IgD-negative memory B cell (primary cell): ENCODE data around the gene FKRP. TPM values are rescaled to one million over a fixed set of nuclear protein-coding genes. Genes with fewer than 3 reads are reported as not detected.

ENCODE experiments used
- H3K27ac Mint-ChIP-seq, 3 donors: one replicate each; pipeline ENCODE4 v1.8.0; 2020 to 2022; ENCODE audit warnings: mild to moderate bottlenecking in 3 of 3, mixed read lengths in 3 of 3, moderate library complexity in 1 of 3
- H3K27me3 Mint-ChIP-seq: one replicate; pipeline ENCODE4 v1.8.0; 2021; ENCODE audit warnings: mixed read lengths
- H3K36me3 Mint-ChIP-seq: one replicate; pipeline ENCODE4 v1.8.0; 2020; ENCODE audit warnings: mild to moderate bottlenecking, mixed read lengths
- H3K4me1 Mint-ChIP-seq, 3 donors: one replicate each; pipeline ENCODE4 v1.8.0; 2020 to 2022; ENCODE audit warnings: mixed read lengths in 3 of 3, mild to moderate bottlenecking in 1 of 3
- H3K4me3 Mint-ChIP-seq, 4 donors: one replicate each; pipeline ENCODE4 v1.8.0; 2020 to 2022; ENCODE audit warnings: mild to moderate bottlenecking in 4 of 4, mixed read lengths in 4 of 4, moderate library complexity in 3 of 4
- H3K9me3 Mint-ChIP-seq, 3 donors: one replicate each; pipeline ENCODE4 v1.8.0; 2020 to 2021; ENCODE audit warnings: mixed read lengths in 3 of 3, mild to moderate bottlenecking in 1 of 3
- polyA plus RNA-seq: library from polyadenylated mRNA; unstranded; fragments of 300-500 nt; fragmentation: Illumina TruSeq; gene quantifications from one replicate; pipeline ENCODE4 v1.2.3, GENCODE V29; 2021

The FKRP gene
- polyA plus RNA-seq, 1 donor from 2014 or later, result 5.9 TPM

DNA sequence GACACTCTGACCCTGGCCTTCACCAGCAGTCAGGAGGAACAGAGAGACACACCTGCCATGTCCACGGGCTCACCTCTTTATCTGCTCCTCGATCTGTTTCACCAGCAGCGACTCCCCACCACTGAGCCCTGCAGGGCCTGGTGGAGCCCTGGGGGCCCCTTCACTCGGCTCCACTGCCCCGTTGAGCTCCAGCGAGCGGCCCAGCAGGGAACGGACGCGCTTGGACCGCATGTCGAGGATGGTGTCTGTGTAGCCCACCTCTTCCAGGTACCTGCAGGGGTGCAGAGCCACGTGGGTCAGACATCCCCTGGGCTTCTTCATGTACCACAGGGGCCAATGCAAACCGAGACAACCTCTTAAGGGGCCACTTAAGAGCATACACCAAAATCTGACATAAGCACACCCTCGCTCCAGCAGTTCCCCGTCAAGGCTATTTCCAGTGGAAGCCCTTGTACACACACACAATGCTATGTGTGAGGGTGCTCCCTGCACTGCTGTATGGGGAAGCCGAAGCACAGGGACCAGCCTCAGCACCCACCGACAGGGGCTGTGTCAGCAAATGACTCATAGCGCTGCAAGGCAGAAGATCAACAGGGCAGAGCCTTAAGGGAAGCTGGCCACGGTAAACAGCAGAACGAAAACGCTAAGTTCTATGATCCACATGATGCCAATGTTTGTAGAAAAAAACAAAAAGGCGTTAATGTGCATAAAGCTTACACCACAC, 12.7 kb upstream of the FKRP start:
- no peaks in the 10 kb centered on the region for H3K27me3 Mint-ChIP-seq
- peaks cover 11 to 15% (median 11%) of the 10 kb centered on the region in 3 donors for H3K4me1 Mint-ChIP-seq
- H3K36me3 Mint-ChIP-seq, result peaks cover 5% of the 10 kb centered on the region
- no peak overlapping the region for H3K4me3 Mint-ChIP-seq
- no peak overlapping the region for H3K27ac Mint-ChIP-seq
- H3K9me3 Mint-ChIP-seq, result no peaks in the 10 kb centered on the region

DNA sequence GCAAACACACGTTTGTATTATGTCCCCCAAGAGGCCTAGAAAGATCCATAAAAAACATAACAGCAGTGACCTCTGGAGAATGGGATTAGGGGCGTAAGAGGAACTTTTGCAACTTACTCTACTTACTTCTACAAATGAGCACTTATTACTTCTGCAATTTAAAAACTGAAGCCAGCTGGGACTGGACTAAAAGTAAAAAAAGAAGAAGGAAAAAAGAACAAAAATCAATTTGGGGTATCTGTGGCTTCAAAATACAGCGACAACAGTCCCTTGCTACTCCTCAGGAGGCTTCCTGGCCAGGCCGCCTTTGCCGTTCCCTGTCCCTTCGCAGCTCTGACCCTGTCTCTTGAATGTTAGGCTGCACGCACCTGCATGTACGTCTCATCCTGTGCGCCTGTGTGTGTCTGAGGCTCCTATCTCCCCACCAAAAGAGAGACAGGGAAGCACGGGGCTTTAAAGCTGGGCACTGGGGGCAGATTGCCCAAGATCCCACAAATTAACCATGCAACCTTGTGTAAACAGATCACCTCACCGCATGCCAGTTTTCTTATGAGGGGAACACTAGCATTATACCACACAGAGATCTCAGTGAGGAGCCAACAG, 12.1 kb upstream of the FKRP start:
- H3K27ac Mint-ChIP-seq, result no peak overlapping the region
- H3K27me3 Mint-ChIP-seq, result no peaks in the 10 kb centered on the region
- peaks cover 7 to 11% (median 8%) of the 10 kb centered on the region in 3 donors for H3K4me1 Mint-ChIP-seq
- H3K36me3 Mint-ChIP-seq, result peaks cover 2% of the 10 kb centered on the region
- H3K4me3 Mint-ChIP-seq, result no peak overlapping the region
- H3K9me3 Mint-ChIP-seq, result no peaks in the 10 kb centered on the region

DNA sequence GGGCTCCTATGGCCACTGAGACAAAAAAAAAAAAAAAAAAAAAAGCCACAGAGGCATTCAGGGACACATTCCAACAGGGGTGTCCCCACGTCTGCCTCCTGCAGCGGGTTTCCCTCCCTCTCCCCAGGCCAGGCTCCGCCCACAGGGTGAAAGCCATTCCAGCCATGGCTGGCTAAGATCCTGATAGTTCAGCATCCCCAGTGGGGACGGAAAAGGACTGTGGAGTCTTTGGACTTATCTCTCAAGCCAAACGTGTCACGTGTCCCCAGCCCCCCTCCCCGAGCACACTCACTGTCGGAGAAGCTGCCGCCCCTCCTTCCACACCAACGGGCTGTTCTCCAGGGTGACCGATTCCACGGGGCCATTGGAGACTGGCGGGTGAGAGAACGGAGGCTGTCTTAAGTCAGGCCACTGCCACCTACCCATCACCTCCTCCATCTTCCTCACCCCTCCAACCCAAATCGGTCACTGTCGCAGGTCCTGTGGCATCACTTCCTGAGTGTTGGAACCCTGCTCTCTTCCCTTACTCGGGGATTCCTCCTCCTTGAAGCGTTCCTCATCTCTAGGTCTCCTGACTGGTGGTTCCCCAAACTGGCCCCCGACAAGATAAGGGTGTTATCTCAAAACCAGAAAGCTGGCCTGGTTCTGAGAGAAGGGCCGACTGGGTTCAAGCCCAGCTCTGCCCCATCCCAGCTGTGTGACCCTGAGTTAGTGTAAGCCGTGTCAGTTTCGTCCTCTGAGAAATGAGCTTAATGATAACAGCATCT, 9.1 kb upstream of the FKRP start:
- no peaks in the 10 kb centered on the region for H3K9me3 Mint-ChIP-seq
- H3K4me1 Mint-ChIP-seq, result peaks cover 3 to 14% (median 8%) of the 10 kb centered on the region in 3 donors
- peaks cover 1% of the 10 kb centered on the region for H3K36me3 Mint-ChIP-seq
- no peak overlapping the region for H3K4me3 Mint-ChIP-seq
- H3K27ac Mint-ChIP-seq, result no peak overlapping the region
- H3K27me3 Mint-ChIP-seq, result no peaks in the 10 kb centered on the region

DNA sequence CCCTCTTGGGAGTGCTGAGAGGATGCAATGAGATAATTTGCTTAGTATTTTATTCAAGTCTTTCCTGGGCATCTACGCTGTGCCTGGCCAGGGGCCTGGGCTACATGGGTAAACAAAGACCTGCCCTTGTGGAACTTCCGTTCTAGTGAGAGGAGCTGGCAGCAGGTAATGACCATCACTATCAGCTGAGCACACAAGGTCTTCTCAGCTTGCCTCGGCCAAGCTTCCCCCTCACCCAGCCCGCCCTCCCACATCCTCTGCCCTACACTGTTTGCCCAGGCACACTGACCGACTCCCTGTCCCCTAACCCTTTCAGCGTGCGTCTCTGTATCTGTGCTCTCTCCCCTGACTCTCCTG, 8.6 kb upstream of the FKRP start:
- peaks cover 1% of the 10 kb centered on the region for H3K36me3 Mint-ChIP-seq
- no peak overlapping the region for H3K4me3 Mint-ChIP-seq
- peaks cover 7 to 19% (median 14%) of the 10 kb centered on the region in 3 donors for H3K4me1 Mint-ChIP-seq
- H3K27ac Mint-ChIP-seq, result no peak overlapping the region
- H3K9me3 Mint-ChIP-seq, result no peaks in the 10 kb centered on the region
- no peaks in the 10 kb centered on the region for H3K27me3 Mint-ChIP-seq

DNA sequence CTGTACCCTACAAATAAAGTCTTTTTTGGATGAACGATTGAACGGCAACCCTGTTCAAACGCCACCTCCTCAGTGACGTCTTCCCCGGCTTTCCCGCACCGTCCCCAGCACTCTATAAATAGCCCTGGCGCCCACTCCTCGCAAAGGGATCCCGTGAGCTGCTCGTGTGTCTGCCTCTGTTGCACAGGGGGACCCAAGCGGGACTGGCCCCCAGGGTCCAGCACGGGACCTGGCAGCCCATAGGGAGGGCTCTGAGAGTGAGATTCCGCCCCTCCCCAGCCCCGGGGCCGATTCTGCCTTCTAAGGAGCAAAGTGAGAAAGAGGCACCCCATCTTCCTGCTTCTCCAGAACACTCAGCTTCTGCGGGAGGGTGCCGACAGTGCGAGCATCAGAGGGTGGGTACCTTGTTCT, 8.1 kb upstream of the FKRP start:
- peaks cover 12 to 21% (median 16%) of the 10 kb centered on the region in 3 donors for H3K4me1 Mint-ChIP-seq
- H3K4me3 Mint-ChIP-seq, result no peak overlapping the region
- no peaks in the 10 kb centered on the region for H3K27me3 Mint-ChIP-seq
- H3K9me3 Mint-ChIP-seq, result no peaks in the 10 kb centered on the region
- peak overlapping the region in 1 of 3 donors; percentile 19 for H3K27ac Mint-ChIP-seq
- peaks cover 1% of the 10 kb centered on the region for H3K36me3 Mint-ChIP-seq

DNA sequence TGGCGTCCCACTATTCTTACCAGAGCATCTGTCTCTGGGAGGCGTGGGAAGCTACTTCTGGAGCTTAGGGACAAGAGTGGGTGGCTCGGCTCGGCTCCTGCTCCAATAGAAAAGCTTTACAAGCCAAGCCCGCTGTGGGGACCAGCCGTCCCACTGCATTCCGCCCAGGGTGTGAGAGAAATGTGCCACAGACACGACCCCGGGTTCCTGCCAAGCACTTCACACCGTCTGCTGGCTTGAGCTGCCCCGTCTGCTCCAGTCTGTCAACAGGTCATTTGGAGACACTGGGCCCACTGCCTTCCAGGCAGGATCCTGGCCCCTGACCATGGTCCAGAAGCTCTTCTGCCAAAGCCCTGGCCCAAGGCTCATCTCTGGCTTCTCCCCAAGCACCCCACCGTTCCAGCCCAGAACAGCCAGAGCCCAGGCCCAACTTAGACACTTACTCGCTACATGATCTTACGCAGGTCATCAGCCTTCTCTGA, 6.5 kb upstream of the FKRP start:
- Mint-ChIP-seq H3K9me3 (no peaks in the 10 kb centered on the region), H3K27ac (no peak overlapping the region), H3K4me1 (peaks cover 23 to 31% (median 26%) of the 10 kb centered on the region in 3 donors), H3K4me3 (no peak overlapping the region), H3K36me3 (peaks cover 1% of the 10 kb centered on the region), H3K27me3 (no peaks in the 10 kb centered on the region)

DNA sequence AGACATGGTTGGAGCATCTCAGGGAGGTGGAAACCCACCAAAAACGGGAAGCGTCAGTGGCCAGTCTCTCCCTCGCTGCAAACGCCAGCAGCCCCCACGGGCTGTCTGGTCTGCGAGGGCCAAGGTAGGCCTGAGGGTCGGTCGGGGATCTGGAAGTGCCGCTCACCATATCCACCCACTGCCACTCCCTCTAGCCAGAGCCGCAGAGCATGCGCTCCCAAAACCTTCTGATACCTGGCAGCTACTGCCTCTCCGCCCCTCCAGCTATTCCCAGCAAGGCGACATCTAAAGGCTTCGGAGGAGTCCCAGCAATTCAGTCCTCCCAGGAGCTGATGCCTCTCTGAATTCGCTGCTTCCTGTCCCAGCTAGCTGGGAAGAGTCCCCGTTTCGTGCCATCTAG, 4.4 kb upstream of the FKRP start:
- H3K4me3 Mint-ChIP-seq, result peak overlapping the region in 1 of 4 donors; percentile 49
- H3K27ac Mint-ChIP-seq, result peak overlapping the region in 2 of 3 donors; percentile 53 to 63
- H3K36me3 Mint-ChIP-seq, result peaks cover 1% of the 10 kb centered on the region

DNA sequence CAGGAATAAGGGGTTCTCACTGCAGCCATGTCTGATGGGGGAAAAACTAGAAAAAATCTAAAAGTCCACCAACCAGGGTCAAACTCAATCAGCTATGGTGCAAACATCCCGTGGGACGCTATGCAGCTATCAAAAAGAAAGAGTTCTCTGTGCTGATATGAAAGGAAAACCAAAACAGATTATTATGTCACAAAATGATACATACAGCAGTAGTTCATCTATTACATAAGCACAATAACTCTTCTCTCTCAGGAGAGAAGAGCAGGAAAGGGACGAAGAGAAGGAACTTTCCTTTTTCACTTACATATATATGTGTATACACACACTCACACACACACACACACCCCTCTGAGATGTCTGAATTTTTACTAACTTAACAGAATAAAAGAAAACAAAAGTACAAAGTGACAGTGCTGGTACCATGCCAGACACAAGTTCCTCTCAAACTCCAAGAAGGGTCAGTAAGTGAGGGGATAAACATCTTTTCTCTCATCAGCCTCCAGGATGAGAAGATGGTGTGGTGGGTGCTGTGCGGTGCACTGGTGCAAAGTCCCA, 2.9 kb upstream of the FKRP start:
- Mint-ChIP-seq H3K4me1 (peaks cover 38 to 48% (median 39%) of the 10 kb centered on the region in 3 donors), H3K36me3 (no peaks in the 10 kb centered on the region), H3K9me3 (no peaks in the 10 kb centered on the region), H3K4me3 (peak overlapping the region; percentile 48 to 79 (median 65)), H3K27ac (peak overlapping the region; percentile 8 to 63 (median 39)), H3K27me3 (no peaks in the 10 kb centered on the region)

More for the DNA sequence above, 4.4 kb upstream of the FKRP start:
- peaks cover 28 to 36% (median 33%) of the 10 kb centered on the region in 3 donors for H3K4me1 Mint-ChIP-seq
- H3K27me3 Mint-ChIP-seq, result no peaks in the 10 kb centered on the region
- H3K9me3 Mint-ChIP-seq, result no peaks in the 10 kb centered on the region

DNA sequence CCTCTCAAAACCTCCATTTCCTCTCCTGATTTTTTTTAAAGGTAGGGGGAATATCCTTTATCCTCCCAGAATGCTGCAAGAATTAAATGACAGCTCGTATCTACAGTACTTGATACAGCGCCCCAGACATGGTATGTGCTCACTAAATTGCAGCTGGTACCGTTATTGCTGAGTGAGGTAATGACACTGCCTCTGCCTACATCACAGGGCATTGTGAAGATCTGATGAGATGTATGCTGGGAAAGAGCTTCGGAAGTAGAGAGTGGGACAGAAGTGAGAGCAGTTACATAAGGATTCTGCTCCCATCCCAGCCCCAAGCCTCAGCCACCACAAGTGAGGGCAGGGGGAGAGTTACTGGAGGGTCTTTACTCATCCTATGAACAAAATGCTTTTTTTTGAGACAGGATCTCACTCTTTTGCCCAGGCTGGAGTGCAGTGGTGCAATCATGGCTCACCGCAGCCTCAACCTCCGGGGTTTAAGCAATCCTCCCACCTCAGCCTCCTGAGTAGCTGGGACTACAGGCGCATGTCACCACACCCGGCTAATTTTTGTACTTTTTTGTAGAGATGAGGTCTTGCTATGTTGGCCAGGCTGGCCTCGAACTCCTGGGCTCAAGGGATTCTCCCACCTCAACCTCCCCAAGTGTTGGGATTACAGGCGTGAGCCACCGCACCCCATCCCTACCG, 1.7 kb upstream of the FKRP start:
- peak overlapping the region; percentile 28 to 96 (median 83) for H3K4me3 Mint-ChIP-seq
- no peaks in the 10 kb centered on the region for H3K9me3 Mint-ChIP-seq
- peak overlapping the region in 1 of 3 donors; percentile 93 for H3K27ac Mint-ChIP-seq
- H3K4me1 Mint-ChIP-seq, result peaks cover 42 to 54% (median 42%) of the 10 kb centered on the region in 3 donors
- H3K36me3 Mint-ChIP-seq, result no peaks in the 10 kb centered on the region
- no peaks in the 10 kb centered on the region for H3K27me3 Mint-ChIP-seq

DNA sequence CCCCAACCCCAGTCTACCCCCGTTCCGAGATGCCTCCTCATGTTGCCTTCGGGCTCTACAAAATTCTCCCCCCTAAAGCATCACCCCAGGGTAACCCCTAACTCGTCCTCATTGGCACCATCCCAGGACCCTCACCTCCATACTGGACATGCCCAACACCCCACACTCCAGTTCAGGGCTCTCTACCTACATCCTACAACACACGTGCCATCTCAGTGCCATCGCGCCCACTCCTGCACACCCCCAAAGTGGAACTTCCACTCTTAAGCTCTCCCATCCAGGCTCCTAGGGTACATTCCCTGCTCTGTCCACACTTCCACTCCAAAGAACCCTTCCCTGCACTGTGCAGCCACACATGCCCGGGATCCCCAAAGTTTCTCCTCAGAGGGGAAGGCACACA, 827 bp upstream of the FKRP start:
- Mint-ChIP-seq H3K27ac (peak overlapping the region; percentile 84 to 93 (median 90)), H3K4me3 (peak overlapping the region; percentile 79 to 96 (median 91)), H3K27me3 (no peaks in the 10 kb centered on the region), H3K36me3 (no peaks in the 10 kb centered on the region), H3K4me1 (peaks cover 40 to 56% (median 42%) of the 10 kb centered on the region in 3 donors), H3K9me3 (no peaks in the 10 kb centered on the region)

DNA sequence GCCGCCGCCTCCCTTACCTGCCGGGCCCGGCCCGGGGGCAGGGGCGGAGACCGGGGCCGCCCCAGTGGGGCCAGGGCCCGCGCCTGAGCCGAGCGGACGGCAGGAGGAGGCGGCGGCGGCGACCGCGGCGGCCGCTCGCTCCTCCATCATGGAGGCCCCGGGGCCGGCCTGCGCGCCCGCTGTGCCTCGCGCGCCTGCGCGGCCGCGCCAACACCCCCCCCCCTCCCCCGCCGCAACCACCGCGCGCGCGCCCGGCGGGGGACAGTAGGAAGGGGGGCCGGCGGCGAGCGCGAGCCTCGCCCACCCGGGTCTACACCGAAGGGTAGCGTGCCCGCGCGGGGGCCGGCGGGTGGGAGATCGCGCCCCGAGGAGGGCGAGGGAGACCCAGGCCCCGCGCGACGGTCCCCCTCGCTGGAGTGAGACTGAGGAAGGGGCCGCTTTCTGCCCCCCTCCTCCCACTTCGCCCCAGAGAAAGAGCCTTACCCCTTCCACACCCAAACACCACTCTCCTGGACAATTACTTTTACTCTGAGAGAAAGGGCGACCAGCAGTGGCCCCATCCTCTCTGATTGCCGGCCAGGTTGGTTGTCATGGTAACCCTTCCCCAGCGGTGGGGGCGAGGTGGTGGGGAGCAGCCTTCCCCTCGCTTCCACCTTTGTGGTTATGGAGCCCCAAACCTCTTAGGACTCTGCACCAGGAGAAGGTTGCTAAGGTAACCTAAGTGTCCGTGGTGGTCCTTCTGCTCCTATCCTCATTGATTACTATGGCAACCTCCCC, 612 bp downstream of the FKRP start, which contains the start of gene STRN4:
TSS of gene STRN4 (minus strand) at position 170 of the 777 bp plus-strand sequence. CDS start at position 150, 20 bp downstream.
- H3K4me1 Mint-ChIP-seq, result peaks cover 44 to 46% (median 46%) of the 10 kb centered on the region in 3 donors

DNA sequence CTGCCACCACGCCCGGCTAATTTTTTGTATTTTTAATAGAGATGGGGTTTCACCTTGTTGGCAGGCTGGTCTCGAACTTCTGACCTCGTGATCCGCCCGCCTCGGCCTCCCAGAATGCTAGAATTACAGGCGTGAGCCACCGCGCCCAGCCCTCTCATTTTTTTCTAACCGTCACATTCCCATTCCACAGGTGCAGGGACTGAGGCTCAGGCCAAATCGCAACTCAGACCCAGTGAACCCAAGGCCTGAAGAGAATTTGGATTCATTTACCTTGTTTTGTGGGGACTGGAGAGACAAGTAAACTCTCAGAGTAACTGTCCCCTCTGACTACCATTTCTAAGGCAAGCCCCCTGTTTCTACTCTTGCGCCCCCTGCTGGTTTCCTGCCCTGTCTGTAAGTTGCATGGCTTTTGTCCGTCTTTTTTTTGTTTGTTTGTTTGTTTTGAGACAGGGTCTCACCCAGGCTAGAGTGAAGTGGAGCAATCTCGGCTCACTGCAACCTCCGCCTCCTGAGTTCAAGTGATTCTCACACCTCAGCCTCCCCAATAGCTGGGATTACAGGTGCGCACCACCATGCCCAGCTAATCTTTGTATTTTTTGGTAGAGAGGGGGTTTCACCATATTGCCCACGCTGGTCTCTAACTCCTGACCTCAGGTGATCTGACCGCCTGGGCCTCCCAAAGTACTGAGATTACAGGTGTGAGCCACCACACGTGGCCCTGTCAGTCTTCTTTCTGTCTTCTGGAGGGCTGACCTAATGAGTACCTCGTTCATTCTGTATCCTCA, 2.7 kb downstream of the FKRP start:
- peak overlapping the region in 3 of 4 donors; percentile 67 to 91 (median 86) for H3K4me3 Mint-ChIP-seq
- H3K4me1 Mint-ChIP-seq, result peaks cover 25 to 34% (median 32%) of the 10 kb centered on the region in 3 donors
- H3K27me3 Mint-ChIP-seq, result no peaks in the 10 kb centered on the region

More for the DNA sequence above, 612 bp downstream of the FKRP start, which contains the start of gene STRN4:
- Mint-ChIP-seq H3K9me3 (no peaks in the 10 kb centered on the region), H3K4me3 (peak within 1 kb of the TSS; percentile 87 to 96 (median 93)), H3K27ac (peak within 1 kb of the TSS; percentile 93 to 99 (median 99)), H3K36me3 (no peaks in the 10 kb centered on the region), H3K27me3 (no peaks in the 10 kb centered on the region)

More for the DNA sequence above, 2.7 kb downstream of the FKRP start:
- H3K27ac Mint-ChIP-seq, result peak overlapping the region; percentile 89 to 99 (median 99)
- no peaks in the 10 kb centered on the region for H3K9me3 Mint-ChIP-seq
- peaks cover 2% of the 10 kb centered on the region for H3K36me3 Mint-ChIP-seq
